Omental fat pad (tissue), 4 donors: Measurements from ENCODE around the gene PAFAH2. TPM values are rescaled to one million over a fixed set of nuclear protein-coding genes. Genes with fewer than 3 reads are reported as not detected.

Experiments
- ATAC-seq: fragments of 150-250 bp; one replicate; pipeline ENCODE4 v1.9.1; 2016; ENCODE audit warnings: mild to moderate bottlenecking, moderate library complexity; ENCODE audit not compliant: low FRiP score
- DNase-seq: peaks from one replicate; pipeline ENCODE4 v3.0.0-alpha.2; 2019; ENCODE audit warnings: low spot score
- total RNA-seq, 4 donors: library from RNA; depleted of rRNA; stranded (reverse); fragments of >200 nt; gene quantifications; one replicate each; pipeline ENCODE4 v1.1.0, GENCODE V29; 2016
- TF ChIP-seq, protein P1 (sequence below), 3 donors: fragments of 450-650 bp; IDR thresholded peaks; one replicate each; pipeline ENCODE4 v1.5.1; 2016 to 2017; ENCODE audit warnings: antibody characterized with exemption in 3 of 3, mild to moderate bottlenecking in 3 of 3, moderate library complexity in 2 of 3

Gene PAFAH2
- total RNA-seq, 4 donors from 2014 or later: 5.3 to 9.8 (median 8.2) TPM

DNA sequence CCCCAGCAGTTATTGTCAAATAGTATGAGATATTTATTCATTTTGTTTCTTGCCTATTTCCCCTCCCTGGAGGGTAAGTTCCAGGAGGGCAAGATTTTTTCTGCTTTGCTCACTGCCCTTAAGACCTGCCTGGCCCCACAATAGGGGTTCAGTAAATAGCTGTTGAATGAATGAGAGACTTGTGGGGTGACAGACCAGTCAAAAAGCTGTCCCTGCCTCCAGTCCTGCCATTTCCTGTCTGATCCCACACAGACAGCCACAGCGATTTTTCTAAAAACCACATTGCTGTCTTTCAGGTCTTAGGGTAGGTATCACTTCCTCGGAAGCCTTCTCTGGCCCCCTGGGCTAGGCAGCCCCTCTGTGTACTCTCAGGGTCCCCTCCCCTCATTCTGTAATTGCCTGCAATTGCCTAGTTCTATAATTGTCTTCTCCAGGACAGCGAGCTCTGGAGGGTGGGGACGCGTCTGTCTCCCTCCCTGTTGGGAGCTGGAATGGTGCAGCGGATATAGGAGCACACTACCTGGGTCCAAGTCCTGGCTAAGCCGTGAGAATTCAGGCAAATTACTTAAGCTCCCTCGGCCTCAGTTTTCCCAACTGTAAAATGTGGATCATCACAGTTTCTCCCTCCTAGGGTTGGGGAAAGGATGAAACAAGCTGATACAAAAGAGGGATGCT, 21.9 kb upstream of the PAFAH2 start:
- no peak for ATAC-seq
- TF ChIP-seq, protein P1, sequence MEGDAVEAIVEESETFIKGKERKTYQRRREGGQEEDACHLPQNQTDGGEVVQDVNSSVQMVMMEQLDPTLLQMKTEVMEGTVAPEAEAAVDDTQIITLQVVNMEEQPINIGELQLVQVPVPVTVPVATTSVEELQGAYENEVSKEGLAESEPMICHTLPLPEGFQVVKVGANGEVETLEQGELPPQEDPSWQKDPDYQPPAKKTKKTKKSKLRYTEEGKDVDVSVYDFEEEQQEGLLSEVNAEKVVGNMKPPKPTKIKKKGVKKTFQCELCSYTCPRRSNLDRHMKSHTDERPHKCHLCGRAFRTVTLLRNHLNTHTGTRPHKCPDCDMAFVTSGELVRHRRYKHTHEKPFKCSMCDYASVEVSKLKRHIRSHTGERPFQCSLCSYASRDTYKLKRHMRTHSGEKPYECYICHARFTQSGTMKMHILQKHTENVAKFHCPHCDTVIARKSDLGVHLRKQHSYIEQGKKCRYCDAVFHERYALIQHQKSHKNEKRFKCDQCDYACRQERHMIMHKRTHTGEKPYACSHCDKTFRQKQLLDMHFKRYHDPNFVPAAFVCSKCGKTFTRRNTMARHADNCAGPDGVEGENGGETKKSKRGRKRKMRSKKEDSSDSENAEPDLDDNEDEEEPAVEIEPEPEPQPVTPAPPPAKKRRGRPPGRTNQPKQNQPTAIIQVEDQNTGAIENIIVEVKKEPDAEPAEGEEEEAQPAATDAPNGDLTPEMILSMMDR (IDR thresholded peaks at IDR 0.05): no peak
- DNase-seq: no peak

DNA sequence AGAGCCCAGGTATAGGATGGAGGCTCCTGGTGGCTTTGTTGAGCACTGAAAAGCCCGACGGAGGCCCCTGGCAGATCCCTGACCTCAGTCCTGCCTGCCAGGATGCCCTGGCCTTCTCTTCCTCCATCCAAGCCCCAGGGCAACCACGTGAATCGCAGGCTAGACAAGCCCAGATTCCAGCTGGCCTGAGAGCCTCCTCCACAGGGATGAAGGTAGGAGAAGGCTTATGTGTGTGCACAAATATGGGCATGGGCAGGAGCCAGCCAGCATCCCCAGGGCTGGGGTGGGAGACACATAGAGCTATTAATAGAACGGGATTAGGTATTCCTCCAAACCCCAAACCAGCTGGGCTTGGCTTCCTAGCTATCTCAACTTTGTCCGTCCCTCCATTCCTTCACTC, 19.7 kb upstream of the PAFAH2 start:
- TF ChIP-seq, protein P1 (IDR thresholded peaks at IDR 0.05): no peak
- ATAC-seq (no peak), DNase-seq (no peak)

DNA sequence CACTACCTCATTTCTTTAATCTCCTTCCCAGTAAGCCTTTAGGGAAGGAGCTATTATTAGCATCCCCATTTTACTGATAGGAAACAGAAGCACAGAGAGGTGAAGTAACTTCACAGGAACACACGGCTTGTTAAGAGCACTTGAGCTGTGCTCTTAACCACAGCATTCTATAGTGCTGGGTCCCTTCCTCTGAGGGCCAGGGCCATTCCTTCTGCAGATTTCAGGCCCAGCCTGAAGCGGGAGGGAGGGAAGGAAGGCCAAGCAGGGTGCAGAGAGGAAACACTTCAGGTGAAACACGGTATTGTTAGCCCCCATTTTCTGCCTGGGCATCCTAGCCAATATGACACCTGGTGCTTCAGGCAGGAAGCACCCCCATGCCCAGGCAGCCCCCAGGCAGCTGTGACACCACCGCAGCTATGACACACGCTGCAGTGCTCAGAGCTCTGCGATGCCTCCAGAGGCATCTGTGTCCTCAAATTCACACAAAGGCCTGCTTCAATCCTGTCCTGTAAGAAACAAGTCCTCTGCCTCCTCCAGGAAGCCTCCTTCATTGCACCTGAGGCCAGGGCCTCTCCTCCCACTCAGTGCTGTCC, 19.2 kb upstream of the PAFAH2 start:
- ATAC-seq (no peak), DNase-seq (no peak)
- TF ChIP-seq, protein P1 (IDR thresholded peaks at IDR 0.05): no peak

DNA sequence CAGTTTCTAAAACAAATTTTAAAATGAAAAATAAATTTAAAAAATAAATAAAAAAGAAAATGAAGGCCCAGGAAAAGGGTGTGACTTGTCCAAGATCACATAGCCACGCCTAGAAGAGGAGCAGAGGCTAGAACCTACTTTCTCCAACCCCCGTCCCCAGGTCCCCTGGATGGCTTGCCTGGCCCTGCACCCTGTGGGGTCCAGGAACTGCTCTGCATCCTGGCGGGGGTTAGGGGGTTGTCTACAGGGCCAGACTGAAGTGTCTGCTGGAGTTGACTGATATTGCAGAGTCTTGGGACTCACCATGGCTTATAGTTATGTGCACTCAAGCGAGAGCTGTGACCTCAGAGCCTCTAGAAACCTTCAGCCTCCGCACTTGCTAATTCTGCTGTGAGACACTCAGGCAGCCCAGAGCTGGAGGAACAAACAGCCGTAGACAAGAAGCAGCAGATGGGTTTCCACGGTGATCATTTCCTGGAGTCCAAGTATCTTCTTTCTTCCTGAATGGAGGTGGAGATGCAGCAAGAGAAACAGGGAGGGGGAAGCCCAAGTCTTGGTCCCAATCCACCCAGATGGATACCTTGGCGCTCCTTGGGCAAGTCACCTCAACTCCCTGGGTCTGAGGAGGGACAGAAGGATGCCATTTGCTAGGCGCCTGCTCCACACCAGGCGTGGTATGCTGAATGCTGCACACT, 18.5 kb upstream of the PAFAH2 start:
- DNase-seq (no peak), ATAC-seq (no peak)
- TF ChIP-seq, protein P1 (IDR thresholded peaks at IDR 0.05): no peak

DNA sequence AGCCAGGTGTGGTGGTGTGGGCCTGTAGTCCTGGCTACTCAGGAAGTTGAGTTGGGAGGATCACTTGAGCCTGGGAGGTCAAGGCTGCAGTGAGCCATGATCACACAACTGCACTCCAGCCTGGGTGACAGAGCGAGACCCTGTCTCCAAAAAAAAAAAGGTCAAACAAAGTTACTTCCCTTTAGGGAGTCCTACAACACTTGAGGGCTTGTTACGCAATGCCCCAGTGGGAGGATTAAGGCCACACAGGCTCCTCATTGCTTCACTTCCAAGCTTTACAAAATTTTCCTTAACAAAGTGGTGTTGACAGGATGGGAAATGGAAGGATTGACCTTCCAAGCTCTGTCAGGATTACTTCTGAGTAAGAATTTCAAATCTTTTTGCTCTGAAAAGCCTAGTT, 17.5 kb upstream of the PAFAH2 start:
- peak; percentile 67 for ATAC-seq
- no peak for DNase-seq
- TF ChIP-seq, protein P1 (IDR thresholded peaks at IDR 0.05): no peak

DNA sequence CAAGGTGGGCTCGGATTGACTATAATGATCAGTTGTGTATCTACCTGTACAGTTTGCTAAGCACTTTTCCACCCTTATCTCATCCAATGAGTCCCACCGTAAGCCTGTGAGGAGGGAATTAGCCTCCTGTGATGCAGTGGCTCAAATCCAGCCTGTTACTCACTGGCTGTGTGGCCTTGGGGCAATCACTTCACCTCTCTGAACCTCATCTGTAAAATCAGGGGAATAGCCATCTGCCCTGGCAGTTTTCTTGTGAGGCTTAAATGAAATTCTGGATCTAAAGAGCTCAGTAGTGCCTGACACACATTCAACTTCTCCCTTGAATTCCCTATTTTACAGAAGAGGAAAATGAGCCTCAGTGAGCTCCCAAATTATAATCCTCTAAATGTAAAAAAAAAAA, 16.3 kb upstream of the PAFAH2 start:
- TF ChIP-seq, protein P1 (IDR thresholded peaks at IDR 0.05): no peak
- DNase-seq (no peak), ATAC-seq (no peak)
